GM18498 (cell line): ENCODE data around the gene KCNIP3.

Experiments
- ATAC-seq: cut with Tn5 transposase; IDR thresholded peaks from one replicate; pipeline ENCODE4 v1.9.1; 2021; ENCODE audit warnings: mild to moderate bottlenecking, moderate library complexity; ENCODE audit not compliant: unreplicated experiment

The KCNIP3 gene

GRCh38 chr2:95312543-95313201, 15.5 kb downstream of the KCNIP3 start:
- no peak for ATAC-seq

- ATAC-seq, result no peak
These were observed 16.4 kb downstream of the KCNIP3 start for GRCh38 chr2:95313296-95314131.

- no peak for ATAC-seq
These were observed 17.4 kb downstream of the KCNIP3 start for GRCh38 chr2:95314598-95314963.

GRCh38 chr2:95314964-95315611, 17.9 kb downstream of the KCNIP3 start:
- no peak for ATAC-seq

- ATAC-seq, result no peak
These were observed 18.8 kb downstream of the KCNIP3 start for GRCh38 chr2:95315801-95316411.

- ATAC-seq, result no peak
These were observed 19.4 kb downstream of the KCNIP3 start for GRCh38 chr2:95316466-95317122.

- ATAC-seq, result no peak
These were observed 20.0 kb downstream of the KCNIP3 start for GRCh38 chr2:95317123-95317500.

GRCh38 chr2:95317665-95318425, 20.7 kb downstream of the KCNIP3 start:
- ATAC-seq, result no peak

- no peak for ATAC-seq
These were observed 21.5 kb downstream of the KCNIP3 start for GRCh38 chr2:95318431-95319220.

- no peak for ATAC-seq
These were observed 22.6 kb downstream of the KCNIP3 start for GRCh38 chr2:95319481-95320343.

- ATAC-seq, result no peak
These were observed 23.2 kb downstream of the KCNIP3 start for GRCh38 chr2:95320344-95320712.

- ATAC-seq, result no peak
These were observed 24.0 kb downstream of the KCNIP3 start for GRCh38 chr2:95320986-95321767.

GRCh38 chr2:95323347-95324155, 26.4 kb downstream of the KCNIP3 start:
- no peak for ATAC-seq

- ATAC-seq, result no peak
These were observed 27.9 kb downstream of the KCNIP3 start for GRCh38 chr2:95325026-95325425.

- no peak for ATAC-seq
These were observed 28.7 kb downstream of the KCNIP3 start for GRCh38 chr2:95325590-95326432.
